ENCODE measurements around the gene NFS1. TPM values are rescaled to one million over a fixed set of nuclear protein-coding genes. Genes with fewer than 3 reads are reported as not detected.

The NFS1 gene
- total and polyA plus RNA-seq, 2 of the 8 experiments (the other 6 are each of a cell fraction or from before 2014, with no cell fraction given): 26.1 to 38.8 TPM

DNA sequence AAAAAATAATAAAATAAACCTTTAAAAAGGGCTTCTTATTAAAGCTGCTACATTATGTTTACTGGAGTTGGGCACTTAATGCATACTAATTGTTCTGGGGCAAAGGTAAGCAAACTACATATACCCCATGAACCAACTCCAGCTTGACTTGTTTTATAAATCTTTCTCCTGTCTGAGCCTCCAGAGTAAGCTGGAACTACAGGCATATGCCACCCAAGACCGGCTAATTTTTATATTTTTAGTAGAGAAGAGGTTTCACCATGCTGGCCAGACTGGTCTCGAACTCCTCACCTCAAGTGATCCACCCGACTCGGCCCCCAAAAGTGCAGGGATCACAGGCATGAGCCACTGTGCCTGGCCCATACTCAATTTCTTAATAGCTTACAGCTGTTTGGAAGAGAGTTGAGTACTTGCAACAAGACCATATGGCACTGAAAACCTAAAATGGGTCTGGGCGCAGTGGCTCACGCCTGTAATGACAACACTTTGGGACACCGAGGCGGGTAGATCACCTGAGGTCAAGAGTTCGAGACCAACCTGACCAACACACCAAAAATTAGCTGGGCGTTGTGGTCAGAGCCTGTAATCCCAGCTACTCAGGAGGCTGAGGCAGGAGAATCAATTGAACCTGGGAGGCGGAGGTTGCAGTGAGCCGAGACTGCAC, 20.0 kb upstream of the NFS1 start:
- Histone ChIP-seq H4K20me1 (replicated peaks in 1 of 2; ENCODE audit: control insufficient read depth in 1 of 2, insufficient read depth in 2 of 2, low read length in 2 of 2) (peaks cover 14 to 17% of the 10 kb centered on the region in 2 experiments), H3K18ac (ENCODE audit: extremely low read depth, low read length) (no peak overlapping the region), H2AFZ (ENCODE audit: low read length) (no peak overlapping the region), H4K5ac (ENCODE audit: insufficient read length, low read depth, low read length) (no peak overlapping the region), H2AK5ac (ENCODE audit: low read depth, low read length) (no peak overlapping the region), H3K79me2 (ENCODE audit: control insufficient read depth in 1 of 2, insufficient read depth in 2 of 2, low read length in 2 of 2) (peaks cover 0 to 77% of the 10 kb centered on the region in 2 experiments; a peak in 2 of 4 replicates), H2BK12ac (ENCODE audit: low read depth, low read length) (no peak overlapping the region), H3K4me3 (ENCODE audit: extremely low read depth in 1 of 4, insufficient read depth in 2 of 4, low read depth in 3 of 4, low read length in 4 of 4) (no peak overlapping the region), H2BK120ac (replicated peaks; ENCODE audit: low read depth, low read length) (no peak overlapping the region), H3K4me2 (ENCODE audit: insufficient read depth in 1 of 2, low read depth in 2 of 2, low read length in 2 of 2) (no peak overlapping the region), H3K27ac (ENCODE audit: low read depth, low read length) (no peak overlapping the region), H3K23ac (ENCODE audit: insufficient read length) (no peak overlapping the region), H2BK15ac (ENCODE audit: low read length) (no peak overlapping the region), H3K23me2 (ENCODE audit: low read depth, low read length) (no peaks in the 10 kb centered on the region), H2BK20ac (ENCODE audit: low read length) (no peak overlapping the region), H3K9ac (replicated peaks in 1 of 4; ENCODE audit: extremely low read depth in 1 of 4, low read depth in 3 of 4, low read length in 3 of 4) (no peak overlapping the region; a peak in 1 of 7 replicates), H3K27me3 (replicated peaks in 1 of 4; ENCODE audit: control insufficient read depth in 3 of 4, extremely low read depth in 1 of 4, insufficient read depth in 3 of 4, low read length in 3 of 4) (no peaks in the 10 kb centered on the region; a peak in 1 of 7 replicates), H4K8ac (ENCODE audit: extremely low read depth, insufficient read depth, low read length) (no peak overlapping the region), H4K91ac (replicated peaks; ENCODE audit: insufficient read length, low read length) (no peak overlapping the region), H3K14ac (ENCODE audit: insufficient read length) (no peak overlapping the region), H2BK5ac (ENCODE audit: low read depth, low read length) (no peak overlapping the region), H3K56ac (replicated peaks; ENCODE audit: insufficient read length, low read depth, low read length) (no peak overlapping the region), H3K79me1 (ENCODE audit: low read depth, low read length) (peaks cover 9% of the 10 kb centered on the region), H3K9me3 (ENCODE audit: insufficient read depth in 2 of 2, low read depth in 1 of 2, low read length in 1 of 2) (no peaks in the 10 kb centered on the region), H3K4me1 (replicated peaks in 1 of 4; ENCODE audit: control insufficient read depth in 3 of 4, insufficient read depth in 4 of 4, low read length in 3 of 4) (no peaks in the 10 kb centered on the region), H3K4ac (replicated peaks; ENCODE audit: insufficient read length, low read depth, low read length) (no peak overlapping the region), H3K36me3 (ENCODE audit: control insufficient read depth in 2 of 4, insufficient read depth in 4 of 4, low read length in 3 of 4) (peaks cover 63 to 100% (median 94%) of the 10 kb centered on the region in 4 experiments)
- FAIRE-seq (no peak), DNase-seq (ENCODE audit: low read depth in 1 of 2, low spot score in 2 of 2) (peak in 1 of 2 experiments; percentile 41)
- POLR2A ChIA-PET (ENCODE audit: partially characterized antibody): interaction anchor here (0.6 to 45.3 kb wide), 5 partner anchors 1 to 262 kb away, joined by 3 to 2341 read pairs (median 4); partner anchors contain the start of genes NFS1, PHF20, RBM39 and ROMO1
- 90% methylated on average over 12 of the region's 12 CpGs; no CpG with 5 or more reads in 1 of the 2 experiments for WGBS, 2 experiments (ENCODE audit: extremely low coverage in 1 of 2, insufficient coverage in 1 of 2, insufficient read length in 1 of 2, insufficient replicate concordance in 2 of 2, low coverage in 1 of 2, low lambda C conversion rate in 2 of 2, missing lambda C conversion rate in 1 of 2)
- CTCF ChIA-PET (ENCODE audit: partially characterized antibody): interaction anchor here (1.4 to 1.9 kb wide), 2 partner anchors 9 kb away, joined by 4 to 8 read pairs; no protein-coding TSS in a partner anchor
- TF ChIP-seq KDM1A (IDR thresholded peaks at IDR 0.05; ENCODE audit: borderline replicate concordance, low read length) (no peak), TAF1 (IDR thresholded peaks at IDR 0.05; ENCODE audit: low read depth, low read length) (no peak), SP4 (IDR thresholded peaks at IDR 0.05; ENCODE audit: low read length) (no peak), GTF2F1 (IDR thresholded peaks at IDR 0.05; ENCODE audit: borderline replicate concordance, low read depth, low read length) (no peak), CEBPB (IDR thresholded peaks at IDR 0.05; ENCODE audit: low read depth, low read length) (no peak), CHD2 (IDR thresholded peaks at IDR 0.05; ENCODE audit: low read length) (no peak), RXRA (IDR thresholded peaks at IDR 0.05; ENCODE audit: insufficient read depth, low read depth, low read length) (no peak), SIRT6 (IDR thresholded peaks at IDR 0.05; ENCODE audit: low read length) (no peak), CHD1 (IDR thresholded peaks at IDR 0.05; ENCODE audit: low read depth, low read length) (no peak), RBBP5 (IDR thresholded peaks at IDR 0.05; ENCODE audit: borderline replicate concordance, low read depth, low read length) (no peak), PHF8 (conservative IDR thresholded peaks at IDR 0.05; ENCODE audit: low read depth, low read length) (no peak)
- TF ChIP-seq, protein P1, sequence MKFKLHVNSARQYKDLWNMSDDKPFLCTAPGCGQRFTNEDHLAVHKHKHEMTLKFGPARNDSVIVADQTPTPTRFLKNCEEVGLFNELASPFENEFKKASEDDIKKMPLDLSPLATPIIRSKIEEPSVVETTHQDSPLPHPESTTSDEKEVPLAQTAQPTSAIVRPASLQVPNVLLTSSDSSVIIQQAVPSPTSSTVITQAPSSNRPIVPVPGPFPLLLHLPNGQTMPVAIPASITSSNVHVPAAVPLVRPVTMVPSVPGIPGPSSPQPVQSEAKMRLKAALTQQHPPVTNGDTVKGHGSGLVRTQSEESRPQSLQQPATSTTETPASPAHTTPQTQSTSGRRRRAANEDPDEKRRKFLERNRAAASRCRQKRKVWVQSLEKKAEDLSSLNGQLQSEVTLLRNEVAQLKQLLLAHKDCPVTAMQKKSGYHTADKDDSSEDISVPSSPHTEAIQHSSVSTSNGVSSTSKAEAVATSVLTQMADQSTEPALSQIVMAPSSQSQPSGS (IDR thresholded peaks at IDR 0.05; ENCODE audit: low read length): no peak
